NCI-H1436 (cell line): ENCODE data around the gene LRRTM4.
"Not testable (repeated sequence)": the region's sequence is repeated elsewhere in the genome, so short reads cannot be mapped to it uniquely, and the experiment has no call there.

Source experiments
- DNase-seq: peaks from one replicate; lab custom pipeline; 2025; lab: John Stamatoyannopoulos, UW

The LRRTM4 gene

DNA sequence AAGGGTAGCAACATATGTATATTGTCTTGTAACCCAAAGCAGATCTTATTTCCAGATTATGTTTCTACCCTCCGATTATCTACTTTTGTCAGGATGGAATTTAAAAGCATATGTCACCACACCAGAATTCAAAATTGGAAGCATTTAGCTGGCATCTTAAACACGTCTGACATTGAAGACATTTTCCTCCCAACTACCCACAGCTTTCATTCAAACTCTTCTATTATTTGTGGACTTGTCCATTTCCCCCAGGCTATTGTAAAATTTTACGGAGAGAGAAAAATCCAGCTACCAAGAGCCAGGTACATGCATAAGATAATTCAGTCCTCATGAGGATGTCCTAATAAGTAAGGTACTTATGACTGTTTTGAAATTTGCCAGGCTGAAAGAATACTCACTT is 659.3 kb downstream of the LRRTM4 start:
- DNase-seq = no peak

DNA sequence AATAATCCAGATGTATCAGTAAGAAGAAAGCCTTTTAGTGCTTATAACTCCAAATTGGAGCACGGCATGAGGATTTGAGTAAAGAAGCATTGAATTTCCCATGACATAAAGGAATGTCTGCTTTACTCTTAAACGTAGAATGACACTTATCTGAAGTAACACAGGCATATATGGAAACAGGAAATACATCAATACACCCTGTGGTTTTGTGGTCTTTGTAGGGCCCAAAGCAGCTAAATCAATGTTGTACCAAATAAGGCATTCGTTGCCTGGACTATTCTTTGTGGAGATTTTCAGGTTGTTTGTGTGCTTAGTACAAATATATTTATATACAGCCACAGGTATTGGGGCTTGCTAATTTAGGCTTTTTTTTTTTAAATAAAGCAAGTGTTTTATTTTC is 660.5 kb downstream of the LRRTM4 start:
- DNase-seq = no peak

DNA sequence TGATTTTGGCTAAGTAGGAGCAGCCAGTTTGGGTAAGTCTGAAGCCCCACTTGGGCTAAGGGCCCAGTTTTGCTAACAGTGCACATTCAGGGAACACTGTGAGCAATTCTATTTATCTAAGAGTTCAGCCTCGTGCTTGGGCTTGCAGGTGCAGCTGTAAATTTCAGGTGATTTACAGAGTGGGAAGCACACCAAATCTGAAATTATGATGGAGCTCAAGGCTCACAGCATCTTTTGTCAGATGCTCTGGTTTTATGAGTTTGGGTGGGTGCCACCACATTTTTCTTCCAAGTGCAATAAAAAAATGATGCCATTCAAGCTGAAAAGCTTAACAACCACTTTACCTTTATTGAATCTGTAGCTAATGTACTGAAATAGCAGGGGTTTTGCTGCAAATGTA is 671.2 kb downstream of the LRRTM4 start:
- DNase-seq = no peak

DNA sequence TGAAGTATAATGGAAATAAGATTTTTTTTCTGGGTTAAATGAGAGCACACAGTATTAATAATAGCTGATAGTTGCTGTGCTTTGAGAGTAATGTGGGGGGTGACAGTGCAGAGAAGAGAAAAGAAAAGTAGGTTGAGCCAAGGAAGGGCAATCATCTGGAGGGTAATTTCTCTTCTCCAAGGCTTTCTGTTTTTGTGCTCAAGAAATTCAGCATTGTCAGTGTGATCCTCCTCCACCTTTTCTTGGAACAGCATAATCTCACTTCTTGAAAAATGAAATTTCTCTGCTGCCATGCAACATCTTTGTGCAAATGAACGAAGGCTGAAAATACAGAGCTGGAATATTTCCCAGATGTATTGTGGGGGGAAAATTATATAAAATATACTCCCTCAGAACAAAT is 673.1 kb downstream of the LRRTM4 start:
- no peak for DNase-seq

DNA sequence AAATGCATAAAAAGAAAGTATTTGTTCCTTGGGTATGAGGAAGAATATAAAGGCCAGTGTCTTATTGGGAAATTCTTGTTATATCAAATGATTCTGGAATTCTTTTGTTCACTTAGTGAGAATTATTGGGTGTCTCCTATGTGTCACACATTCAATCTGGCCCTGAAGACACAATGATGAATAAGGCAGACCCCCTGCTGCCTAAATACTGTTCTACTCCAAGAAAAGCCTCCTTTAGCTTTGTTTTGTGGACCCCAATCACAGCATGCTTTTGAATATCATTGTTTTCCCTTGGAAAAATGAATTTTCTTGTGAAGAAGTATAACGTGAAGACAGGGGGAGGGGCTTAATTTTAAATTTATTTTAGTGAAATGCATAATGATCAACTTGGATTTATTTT is 682.4 kb downstream of the LRRTM4 start:
- DNase-seq = no peak

DNA sequence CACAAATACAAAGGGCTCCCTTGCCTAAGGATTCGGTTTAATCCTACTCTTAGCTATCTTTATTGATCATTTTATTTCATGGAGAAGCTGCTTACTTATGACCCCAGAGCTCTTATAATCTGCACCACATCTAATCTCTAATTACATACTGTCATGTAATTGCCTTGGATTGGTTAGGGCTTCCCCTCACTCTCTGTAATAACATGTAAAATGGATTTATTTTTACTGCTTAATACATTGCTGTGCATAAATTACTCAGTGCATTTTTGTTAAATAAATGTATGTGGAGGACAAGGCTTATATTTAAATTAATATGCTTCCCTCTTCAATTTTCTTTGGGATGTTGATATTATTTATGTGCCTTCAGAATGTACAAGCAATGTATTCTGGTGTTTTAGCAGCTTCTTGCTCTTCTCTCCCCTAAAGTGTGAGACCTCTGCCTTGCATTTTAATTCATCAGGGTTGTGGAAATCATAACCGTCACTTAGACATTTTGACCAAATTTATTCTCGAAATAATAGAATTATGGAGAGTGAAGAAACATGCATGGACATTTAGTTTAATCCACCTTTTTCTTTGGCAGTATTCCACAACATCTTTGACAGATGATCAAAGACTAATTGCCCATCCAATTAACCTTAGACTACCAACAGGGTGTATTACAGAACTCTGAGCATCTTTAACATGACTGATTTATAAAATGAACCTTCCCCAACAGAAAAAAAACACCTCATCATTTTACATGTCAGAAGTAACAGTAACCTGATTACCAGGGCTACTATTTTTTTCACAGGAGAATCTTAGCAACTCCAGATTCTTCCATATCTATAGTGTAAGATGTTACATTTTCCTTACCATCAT is 692.6 kb downstream of the LRRTM4 start:
- no peak for DNase-seq

DNA sequence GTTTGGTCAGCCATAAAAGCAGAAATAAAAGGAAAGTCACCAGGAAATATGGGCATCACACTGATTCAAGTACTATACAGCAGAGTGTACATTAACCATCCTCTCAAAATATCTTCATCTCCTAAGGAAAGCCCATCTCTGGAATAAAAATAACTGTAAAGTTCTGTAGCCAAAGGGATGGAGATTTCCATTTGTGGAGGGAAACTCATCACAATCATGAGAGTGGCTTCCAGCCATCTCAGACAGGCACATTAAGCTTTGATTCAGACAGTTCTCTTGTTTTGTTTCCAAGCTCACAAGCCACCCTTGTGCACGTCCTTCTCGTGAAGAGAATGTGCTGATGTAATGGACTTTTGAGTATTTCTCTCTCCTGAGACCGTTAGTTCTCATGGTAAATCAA is 695.5 kb downstream of the LRRTM4 start:
- no peak for DNase-seq

DNA sequence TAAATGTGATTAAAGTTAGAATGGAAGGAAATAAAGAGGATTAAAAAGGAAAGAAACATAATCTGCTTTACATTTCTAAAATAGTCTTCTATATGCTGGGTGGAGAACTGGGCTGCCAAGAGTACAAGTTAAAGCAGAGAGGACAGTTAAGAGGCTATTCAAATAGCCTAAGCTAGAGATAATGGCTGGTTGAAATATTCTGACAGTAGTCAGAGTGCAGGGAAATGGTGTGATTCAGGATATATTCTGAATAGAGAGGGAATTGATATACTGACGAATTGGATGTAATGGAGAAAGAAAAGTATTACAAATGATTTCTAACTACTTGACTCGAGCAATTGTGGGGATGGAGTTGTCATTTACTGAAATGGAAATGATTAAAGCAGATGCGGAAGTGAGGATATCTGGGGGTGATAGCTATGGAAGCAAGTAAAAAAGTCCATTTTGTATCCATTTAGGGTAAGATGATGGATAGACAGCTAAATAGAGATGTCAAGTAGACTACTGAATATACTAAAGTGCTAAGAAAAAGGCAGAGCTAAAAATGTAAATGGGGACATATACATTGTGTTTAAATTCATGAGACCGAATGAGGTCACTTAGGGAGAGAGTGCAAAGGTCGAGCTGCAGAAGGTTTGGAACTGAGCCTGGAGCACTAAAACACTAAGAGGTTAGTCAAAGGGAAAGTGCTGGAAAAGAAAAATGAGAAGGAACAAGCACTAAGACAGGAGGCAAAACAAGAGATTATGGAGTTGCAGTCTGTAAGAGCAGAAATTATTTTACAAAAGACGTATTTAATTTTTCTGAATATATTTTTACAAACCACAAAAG is 696.8 kb downstream of the LRRTM4 start:
- DNase-seq = no peak

DNA sequence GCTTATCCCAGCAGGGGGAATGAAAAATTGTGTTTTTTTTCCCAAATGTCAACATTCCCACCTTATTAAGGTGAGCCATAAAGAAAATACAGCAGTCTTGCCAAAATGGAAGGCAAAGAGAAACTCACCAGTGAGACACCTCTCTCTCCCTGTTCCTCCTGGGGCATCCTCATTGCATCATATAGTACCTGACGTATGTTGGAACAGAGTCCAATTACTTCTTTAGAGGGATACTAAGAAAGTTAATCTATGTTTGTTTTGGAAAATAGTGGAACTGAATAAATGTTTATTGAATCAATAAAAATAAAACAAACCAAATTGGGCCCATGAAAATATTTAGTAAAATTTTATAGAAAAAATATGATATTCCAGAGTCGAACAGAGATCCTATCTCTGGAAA is 700.4 kb downstream of the LRRTM4 start:
- DNase-seq = no peak

DNA sequence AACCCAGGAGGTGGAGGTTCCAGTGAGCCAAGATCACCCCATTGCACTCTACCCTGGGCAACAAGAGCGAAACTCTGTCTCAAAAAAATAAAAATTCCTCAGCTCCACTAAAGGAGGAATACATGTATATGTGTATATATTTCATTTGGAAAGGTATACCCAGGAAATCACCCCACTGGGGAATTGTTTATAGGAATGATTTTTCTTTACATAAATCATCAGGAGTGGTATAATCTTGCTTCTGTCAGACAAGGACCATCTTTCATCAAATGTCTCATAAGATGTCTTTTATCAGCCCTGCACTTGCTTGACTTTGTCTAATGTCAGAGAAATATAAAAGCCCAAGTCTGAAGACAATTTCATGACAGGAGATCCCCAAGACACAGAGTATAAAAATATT is 709.1 kb downstream of the LRRTM4 start:
- DNase-seq = no peak

DNA sequence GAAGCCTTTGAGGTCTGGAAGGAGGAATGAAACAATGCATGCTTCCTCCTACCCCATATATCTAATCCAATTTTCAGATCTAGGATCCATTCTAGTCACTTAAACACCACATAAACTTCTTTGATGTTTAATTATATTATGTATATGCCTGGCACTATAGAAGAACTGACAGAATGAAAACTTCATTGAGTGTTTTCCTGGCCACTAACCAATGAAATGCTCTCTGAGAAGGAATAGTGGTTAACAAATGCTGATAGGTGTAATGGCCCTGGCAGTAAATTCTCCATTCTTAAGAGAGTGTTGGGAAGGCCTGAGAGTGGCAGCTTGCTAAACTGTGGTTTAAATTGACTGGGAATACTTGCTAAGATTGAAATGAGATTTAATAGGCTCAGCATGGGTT is 710.0 kb downstream of the LRRTM4 start:
- DNase-seq = no peak

DNA sequence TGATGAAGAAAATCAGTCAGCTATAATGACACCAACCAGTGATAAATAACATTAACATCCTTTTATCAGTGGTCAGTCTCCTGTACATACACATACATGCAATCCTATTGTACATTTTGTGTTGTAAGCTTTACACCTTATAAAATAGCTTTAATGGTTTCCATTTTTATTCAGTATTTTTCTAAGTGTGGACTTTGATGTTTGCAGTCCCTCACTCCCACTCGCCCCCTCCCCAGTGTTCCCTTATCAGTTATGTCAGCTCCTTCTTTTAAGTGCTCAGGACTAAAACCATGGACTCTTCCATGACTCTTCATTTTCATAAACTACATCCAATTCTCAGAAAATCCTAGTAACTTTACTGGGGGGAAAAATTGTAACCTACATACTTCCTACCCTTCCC is 713.0 kb downstream of the LRRTM4 start:
- DNase-seq = no peak

DNA sequence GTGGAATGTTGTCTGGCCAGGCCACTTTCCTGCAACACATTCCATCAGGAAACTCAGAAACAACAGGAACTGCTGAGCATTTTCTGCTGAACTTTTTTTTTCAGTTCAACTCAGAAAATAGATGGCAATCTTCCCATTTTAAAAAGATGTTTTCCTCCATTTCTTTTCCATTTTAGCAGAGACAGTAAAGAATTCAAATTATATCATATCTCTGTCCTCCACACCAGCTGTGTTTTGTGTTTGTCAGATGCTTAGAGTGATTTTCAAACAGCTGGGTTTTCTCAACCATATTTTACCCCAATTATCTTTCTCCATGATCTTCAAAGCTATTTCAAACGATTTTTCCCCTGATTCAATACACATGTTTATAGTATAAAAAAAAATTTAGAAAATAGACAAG is 713.4 kb downstream of the LRRTM4 start:
- no peak for DNase-seq

DNA sequence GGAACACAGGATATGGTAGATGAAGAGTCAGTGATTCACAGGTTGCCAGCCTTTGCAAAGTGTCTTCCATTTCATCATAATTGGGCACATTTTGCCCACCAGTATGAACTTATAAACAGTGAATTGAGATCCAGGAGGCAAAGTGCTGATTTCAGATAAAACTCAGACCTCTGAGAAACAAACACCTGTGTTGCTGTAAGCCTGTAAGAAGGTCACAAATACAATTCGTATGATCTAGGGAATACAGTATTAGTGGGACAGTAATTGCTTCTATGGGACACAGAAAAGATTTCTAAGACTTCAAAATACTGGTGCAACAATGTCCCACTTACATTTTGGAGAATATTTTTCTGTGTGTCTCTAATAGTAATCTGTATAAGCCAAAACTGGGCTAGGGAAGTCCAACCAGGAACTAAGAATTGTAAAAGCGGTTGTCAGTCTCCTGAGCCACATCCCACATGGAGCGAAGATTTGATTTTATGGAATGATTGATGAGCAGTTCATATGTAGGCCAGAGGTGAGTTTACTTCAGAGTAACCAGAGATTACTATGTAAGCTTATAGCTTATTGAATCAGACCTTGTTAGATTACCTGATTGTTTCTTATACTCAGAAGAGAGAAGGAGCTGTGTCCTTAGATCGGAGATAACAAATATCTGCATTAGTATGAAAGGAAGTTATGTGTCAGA is 728.4 kb downstream of the LRRTM4 start:
- no peak for DNase-seq

DNA sequence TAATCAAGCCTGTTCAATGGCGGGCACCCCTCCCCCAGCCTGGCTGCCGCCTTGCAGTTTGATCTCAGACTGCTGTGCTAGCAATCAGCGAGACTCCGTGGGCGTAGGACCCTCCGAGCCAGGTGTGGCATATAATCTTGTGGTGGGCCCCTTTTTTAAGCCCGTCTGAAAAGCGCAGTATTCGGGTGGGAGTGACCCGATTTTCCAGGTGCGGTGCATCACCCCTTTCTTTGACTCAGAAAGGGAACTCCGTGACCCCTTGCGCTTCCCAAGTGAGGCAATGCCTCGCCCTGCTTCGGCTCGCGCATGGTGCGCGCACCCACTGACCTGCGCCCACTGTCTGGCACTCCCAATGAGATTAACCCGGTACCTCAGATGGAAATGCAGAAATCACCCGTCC is 740.9 kb downstream of the LRRTM4 start:
- not testable (repeated sequence) for DNase-seq

DNA sequence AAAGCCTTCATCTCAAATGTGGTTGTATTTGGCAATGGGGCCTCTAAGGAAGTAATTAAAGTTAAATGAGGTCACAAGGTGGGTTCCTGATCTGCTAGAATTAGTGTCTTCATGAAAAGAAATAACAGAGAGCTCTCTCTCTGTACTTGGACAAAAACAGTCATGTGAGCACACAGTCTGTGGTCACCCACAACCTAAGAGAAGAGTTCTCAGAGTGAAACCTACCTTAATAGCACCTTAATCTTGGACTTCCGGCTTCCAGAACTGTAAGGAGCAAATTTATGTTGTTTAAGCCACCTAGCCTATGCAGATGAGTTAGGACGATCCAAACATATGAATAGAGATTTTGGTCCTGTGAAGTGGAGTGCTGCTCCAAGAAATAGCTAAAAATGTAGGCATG is 758.9 kb downstream of the LRRTM4 start:
- DNase-seq = no peak

DNA sequence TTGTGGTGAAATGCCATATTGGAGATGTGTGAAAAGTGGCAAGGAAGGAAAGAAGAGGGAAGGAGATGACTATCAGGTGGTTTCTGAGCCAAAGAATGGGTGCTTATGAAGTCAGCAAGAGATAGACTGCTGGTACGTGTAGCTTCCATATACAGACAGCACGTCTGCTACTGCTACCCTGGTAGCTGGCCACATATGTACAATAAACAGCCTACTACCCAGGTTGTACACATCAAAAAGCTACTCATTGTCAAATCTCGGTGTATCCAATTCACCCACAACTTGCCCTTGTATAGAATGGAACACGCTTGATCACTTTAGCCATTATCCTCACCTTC is 761.8 kb downstream of the LRRTM4 start:
- DNase-seq = no peak

DNA sequence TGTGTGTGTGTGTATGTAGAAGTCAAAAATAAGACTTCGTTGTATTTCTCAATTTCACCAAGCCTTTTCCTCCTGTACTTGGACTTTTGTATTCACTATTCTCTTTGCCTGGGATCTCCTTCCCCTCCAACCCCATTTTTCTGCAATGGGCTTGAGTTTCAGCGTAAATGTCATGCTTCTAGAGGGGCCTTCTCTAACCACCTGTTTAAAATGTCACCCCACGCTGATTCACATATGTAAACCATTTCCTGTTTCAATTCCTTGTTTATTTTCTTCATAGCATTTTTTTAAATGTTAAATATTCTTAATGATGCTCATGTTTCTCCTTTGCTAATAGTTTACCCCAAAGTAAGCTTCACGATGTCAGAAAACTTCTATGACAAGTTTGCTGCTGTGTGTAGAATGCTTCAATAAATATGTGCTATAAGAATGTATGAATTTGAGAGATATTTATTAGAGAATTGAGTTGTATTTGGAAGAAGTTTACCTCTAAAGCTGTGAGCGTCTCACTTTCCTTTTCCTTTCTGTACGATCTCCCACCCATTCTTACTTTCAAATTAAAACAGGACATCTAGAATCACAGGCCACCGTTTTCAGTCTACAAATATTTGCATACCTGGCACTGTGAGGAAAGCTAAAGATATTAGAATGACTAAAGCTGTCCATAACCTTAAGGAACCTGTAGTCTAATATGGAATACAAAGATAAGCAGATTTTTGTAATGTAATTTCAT is 762.4 kb downstream of the LRRTM4 start:
- DNase-seq = no peak

DNA sequence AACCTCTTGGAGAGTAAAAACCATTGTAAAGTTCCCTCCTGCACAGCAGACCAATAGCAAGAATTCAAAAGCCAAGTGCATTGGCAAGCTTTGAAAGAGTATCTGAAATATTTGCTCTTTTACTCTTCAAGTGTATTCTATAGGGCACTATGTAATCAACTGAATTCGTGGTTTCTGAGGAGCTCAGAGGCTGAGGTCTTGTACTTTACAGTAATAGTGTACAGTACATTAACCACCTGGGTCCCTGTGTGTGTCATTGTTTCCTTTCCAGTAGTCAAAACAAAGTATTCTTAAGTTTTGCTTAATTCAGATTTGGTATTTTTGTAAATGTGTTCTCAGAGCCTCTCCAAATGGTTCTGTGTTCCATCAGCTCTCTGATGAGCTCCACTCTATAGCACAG is 769.7 kb downstream of the LRRTM4 start:
- DNase-seq = no peak

DNA sequence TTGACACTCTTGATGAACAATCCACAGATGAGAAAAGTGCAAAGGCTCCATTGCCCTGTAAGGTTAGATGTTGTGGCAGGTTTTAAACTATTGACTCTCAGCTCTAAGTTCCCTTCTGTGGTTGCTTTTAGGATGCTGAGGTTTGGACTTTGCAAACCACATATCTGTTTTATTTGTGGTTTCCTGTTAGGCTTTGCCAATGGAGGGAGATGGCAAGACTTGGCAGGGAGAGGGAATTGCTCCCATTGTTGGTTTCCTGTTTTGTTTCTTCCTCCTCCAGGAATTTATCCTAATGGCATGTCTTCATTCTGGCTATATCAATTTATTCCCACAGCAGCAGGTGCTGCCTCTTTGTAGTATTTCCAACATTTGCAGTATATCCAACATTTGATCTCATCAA is 772.3 kb downstream of the LRRTM4 start:
- DNase-seq = no peak

DNA sequence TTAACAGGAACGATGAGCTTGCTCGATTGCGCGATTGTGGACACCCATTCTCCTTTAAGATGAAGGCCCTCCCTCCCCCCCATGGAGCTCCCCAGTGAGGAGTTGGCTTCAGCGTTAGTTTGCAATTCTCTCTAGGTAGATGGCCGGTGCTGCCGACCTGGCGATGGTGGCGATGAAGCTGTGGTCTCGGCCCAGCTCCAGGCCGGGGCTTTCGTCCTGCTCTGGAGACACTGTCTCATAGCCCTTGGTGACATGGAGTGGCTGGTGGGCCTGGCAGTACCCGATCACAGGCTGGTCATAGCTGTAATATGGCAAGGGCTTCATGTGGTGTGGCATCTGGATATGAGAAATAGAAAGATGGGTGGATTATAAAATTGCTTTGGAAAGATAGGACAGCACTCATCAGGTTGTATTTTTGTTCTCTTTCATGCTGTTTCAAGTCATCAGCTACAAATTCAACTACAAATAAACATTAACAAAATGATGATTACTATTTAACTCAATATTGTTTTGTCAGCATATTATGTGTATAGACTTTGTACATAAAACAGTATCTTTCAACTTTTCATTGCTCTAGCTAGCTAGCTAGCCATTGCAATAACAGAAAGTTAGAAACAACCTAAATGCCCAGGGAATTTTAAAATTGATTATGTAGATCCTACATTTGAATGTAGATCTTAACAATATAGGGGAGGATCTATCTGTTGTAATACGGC is 773.4 kb downstream of the LRRTM4 start:
- no peak for DNase-seq

DNA sequence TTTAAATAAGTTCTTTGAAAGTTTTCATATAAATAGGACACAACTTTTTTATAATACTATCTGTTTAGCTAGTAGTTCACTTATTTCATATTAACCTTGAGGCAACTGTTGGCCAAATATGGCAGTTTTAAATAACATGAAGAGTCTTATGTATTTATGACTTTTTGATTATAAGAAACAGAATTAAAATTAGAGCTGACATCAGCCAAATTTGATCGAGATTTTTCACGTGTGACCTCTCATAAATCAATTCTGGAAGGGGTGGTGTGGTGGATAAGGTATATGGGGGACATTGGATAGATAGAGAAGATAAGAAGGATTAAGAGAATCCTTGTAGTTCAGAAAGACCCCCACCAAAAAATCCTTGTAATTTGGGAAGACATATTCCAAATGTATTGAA is 776.6 kb downstream of the LRRTM4 start:
- no peak for DNase-seq
